NCI-H2107 treated with DMSO at 0.1 percent for 48 hours (cell line): ENCODE results near the gene DUX4.
"Not testable (repeated sequence)": the region's sequence is repeated elsewhere in the genome, so short reads cannot be mapped to it uniquely, and the experiment has no call there.

Experiments used
- DNase-seq: peaks from one replicate; lab custom pipeline; 2025; ENCODE audit not compliant: unreplicated experiment; lab: John Stamatoyannopoulos, UW

Gene DUX4

DNA sequence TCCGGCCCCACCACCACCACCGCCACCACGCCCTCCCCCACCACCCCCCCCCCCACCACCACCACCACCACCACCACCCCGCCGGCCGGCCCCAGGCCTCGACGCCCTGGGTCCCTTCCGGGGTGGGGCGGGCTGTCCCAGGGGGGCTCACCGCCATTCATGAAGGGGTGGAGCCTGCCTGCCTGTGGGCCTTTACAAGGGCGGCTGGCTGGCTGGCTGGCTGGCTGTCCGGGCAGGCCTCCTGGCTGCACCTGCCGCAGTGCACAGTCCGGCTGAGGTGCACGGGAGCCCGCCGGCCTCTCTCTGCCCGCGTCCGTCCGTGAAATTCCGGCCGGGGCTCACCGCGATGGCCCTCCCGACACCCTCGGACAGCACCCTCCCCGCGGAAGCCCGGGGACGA lies at the start of gene DUX4:
Gene DUX4, plus strand, starts transcription at position 347 of the 400 bp plus-strand sequence. Its CDS starts 0 bp downstream, at position 347.
- DNase-seq: not testable (repeated sequence)

DNA sequence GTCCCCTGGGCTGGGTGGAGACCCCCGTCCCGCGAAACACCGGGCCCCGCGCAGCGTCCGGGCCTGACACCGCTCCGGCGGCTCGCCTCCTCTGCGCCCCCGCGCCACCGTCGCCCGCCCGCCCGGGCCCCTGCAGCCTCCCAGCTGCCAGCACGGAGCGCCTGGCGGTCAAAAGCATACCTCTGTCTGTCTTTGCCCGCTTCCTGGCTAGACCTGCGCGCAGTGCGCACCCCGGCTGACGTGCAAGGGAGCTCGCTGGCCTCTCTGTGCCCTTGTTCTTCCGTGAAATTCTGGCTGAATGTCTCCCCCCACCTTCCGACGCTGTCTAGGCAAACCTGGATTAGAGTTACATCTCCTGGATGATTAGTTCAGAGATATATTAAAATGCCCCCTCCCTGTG lies 1.9 kb downstream of the DUX4 start:
- not testable (repeated sequence) for DNase-seq

DNA sequence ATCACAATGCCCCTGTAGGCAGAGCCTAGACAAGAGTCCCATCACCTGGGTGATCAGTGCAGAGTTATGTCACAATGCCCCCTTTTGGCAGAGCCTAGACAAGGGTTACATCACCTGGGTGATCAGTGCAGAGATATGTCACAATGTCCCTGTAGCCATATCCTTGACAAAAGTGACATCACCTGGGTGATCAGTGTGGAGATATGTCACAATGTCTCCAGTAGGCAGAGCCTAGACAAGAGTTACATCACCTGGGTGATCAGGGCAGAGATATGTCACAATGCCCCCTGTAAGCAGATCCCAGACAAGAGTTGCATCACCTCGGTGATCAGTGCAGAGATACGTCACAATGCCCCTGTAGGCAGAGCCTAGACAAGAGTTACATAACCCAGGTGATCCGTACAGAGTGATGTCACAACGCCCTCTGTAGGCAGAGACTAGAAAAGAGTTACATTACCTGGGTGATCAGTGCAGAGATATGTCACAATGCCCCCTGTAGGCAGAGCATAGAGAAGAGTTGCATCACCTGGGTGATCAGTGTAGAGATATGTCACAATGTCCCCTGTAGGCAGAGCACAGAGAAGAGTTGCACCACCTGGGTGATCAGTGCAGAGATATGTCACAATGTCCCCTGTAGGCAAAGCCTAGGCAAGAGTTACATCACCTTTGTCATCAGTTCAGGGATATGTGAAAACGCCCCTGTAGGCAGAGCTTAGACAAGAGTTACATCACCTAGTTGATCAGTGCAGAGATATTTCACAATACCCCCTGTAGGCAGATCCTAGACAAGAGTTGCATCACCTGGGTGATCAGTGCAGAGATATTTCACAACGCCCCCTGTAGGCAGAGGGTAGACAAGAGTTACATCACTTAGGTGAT lies 4.4 kb downstream of the DUX4 start:
- not testable (repeated sequence) for DNase-seq

DNA sequence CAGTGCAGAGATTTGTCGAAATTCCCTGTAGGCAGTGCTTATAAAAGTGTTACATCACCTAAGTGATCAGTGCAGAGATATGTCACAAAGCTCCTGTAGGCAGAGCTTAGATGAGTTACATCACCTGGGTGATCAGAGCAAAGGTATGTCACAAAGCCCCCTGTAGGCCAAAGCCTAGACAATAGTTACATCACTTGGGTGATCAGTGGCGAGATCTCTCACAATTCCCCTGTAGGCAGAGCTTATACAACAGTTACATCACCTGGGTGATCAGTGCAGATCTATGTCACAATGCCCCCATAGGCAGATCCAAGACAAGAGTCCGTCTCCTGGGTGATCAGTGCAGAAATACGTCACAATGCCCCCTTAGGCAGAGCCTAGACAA lies 5.0 kb downstream of the DUX4 start:
- not testable (repeated sequence) for DNase-seq

DNA sequence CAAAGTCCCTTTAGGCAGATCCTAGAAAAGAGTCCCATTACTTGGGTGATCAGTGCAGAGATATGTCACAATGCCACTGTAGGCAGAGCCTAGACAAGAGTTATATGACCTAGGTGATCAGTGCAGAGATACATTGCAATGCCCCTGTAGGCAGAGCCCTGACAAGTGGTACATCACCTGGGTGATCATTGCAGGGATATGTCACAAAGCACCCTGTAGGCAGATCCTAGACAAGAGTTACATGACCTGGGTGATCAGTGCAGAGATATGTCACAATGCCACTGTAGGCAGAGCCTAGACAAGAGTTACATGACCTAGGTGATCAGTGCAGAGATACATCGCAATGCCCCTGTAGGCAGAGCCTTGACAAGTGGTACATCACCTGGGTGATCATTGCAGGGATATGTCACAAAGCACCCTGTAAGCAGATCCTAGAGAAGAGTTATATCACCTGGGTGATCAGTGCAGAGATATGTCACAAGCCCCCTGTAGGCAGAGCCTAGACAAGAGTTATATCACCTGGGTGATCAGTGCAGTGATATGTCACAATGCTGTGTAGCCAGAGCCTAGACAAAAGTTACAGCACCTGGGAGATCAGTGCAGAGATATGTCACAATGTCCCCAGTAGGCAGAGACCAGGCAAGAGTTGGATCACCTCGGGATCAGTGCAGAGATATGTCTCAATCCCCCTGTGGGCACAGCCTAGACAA lies 5.6 kb downstream of the DUX4 start:
- DNase-seq: not testable (repeated sequence)

DNA sequence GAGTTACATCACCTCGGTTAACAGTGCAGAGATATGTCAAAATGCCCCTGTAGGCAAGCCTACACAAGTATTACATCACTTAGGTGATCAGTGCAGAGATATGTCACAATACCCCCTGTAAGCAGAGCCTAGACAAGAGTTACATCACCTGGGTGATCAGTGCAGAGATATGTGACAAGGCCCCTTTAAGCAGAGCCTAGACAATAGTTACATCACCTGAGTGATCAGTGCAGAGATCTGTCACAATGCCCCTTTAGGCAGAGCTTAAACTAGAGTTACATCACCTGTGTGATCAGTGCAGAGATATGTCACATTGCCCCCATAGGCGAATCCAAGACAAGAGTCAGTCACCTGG lies 6.1 kb downstream of the DUX4 start:
- not testable (repeated sequence) for DNase-seq

DNA sequence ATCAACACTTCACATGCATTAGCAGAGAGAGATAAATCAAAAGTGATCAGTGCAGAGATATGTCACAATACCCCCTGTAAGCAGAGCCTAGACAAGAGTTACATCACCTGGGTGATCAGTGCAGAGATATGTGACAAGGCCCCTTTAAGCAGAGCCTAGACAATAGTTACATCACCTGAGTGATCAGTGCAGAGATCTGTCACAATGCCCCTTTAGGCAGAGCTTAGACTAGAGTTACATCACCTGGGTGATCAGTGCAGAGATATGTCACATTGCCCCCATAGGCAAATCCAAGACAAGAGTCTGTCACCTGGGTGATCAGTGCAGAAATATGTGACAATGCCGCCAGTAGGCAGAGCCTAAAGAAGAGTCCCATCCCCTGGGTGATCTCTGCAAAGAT lies 7.4 kb downstream of the DUX4 start:
- not testable (repeated sequence) for DNase-seq

DNA sequence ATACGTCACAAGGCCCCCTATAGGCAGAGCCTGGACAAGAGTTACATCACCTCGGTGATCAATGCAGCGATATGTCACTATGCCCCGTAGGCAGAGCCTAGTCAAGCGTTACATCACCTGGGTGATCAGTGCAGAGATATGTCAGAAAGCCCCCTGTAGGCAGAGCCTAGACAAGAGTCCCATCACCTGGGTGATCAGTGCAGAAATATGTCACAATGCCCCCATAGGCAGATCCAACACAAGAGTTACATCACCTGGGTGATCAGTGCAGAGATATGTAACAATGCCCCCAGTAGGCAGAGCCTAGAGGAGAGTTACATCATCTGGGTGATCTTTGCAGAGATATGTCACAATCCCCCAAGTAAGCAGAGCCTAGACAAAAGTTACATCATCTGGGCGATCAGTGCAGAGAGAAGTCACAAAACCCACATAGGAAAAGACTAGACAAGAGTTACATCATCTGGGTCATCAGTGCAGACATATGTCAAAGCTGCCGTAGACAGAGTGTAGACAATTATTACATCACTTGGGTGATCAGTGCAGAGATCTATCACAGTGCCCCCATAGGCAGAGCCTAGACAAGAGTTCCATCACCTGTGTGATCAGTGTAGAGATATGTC lies 8.0 kb downstream of the DUX4 start:
- not testable (repeated sequence) for DNase-seq

DNA sequence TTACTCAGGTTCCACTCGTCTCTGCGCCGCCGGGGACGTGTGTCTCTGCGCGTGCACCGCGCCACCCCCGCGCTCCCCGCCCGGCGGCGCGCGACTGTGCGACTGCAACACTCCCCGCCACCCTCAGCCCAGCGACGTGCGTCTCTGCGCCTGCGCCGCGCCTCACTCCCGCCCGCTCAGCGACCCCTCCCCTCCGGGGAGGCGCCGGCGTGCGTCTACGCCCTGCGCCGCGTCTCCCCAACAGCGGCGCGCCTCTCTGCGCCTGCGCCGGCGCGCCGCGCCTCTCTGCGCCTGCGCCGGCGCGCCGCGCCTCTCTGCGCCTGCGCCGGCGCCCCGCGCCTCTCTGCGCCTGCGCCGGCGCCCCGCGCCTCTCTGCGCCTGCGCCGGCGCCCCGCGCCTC lies 29.9 kb downstream of the DUX4 start:
- DNase-seq: not testable (repeated sequence)
